NT2/D1 (cell line): ENCODE results near the gene GMEB2.

Experiments
- SUZ12 ChIP-seq: IDR thresholded peaks from 2 replicates; pipeline ENCODE4 v1.6.1; 2011; ENCODE audit not compliant: insufficient read length, insufficient read depth; ENCODE audit errors: extremely low read depth
- YY1 ChIP-seq: IDR thresholded peaks from 2 replicates; pipeline ENCODE4 v1.6.1; 2011; ENCODE audit not compliant: insufficient read length, insufficient read depth

GRCh38 chr20:63643499-63643898 lies 16.6 kb upstream of the GMEB2 start:
- TF ChIP-seq SUZ12 (no peak), YY1 (no peak)
